OCI-LY1 (cell line): ENCODE measurements around the gene NAV2.

Experiments
- EZH2 ChIP-seq: fragments of 200-600 bp; sonication (generic), shearing (Covaris generic); IDR thresholded peaks from 2 replicates; pipeline ENCODE4 v1.8.0; 2017; ENCODE audit warnings: borderline replicate concordance, mixed run types, mild to moderate bottlenecking, antibody characterized with exemption, low read length, moderate library complexity, mixed read lengths
- TF ChIP-seq, protein P1 (sequence below): fragments of 200-600 bp; sonication (generic), shearing (Covaris generic); IDR thresholded peaks from 2 replicates; pipeline ENCODE4 v1.5.1; 2017; ENCODE audit warnings: mild to moderate bottlenecking, antibody characterized with exemption, low read length, moderate library complexity, mixed read lengths

- TF ChIP-seq, protein P1, sequence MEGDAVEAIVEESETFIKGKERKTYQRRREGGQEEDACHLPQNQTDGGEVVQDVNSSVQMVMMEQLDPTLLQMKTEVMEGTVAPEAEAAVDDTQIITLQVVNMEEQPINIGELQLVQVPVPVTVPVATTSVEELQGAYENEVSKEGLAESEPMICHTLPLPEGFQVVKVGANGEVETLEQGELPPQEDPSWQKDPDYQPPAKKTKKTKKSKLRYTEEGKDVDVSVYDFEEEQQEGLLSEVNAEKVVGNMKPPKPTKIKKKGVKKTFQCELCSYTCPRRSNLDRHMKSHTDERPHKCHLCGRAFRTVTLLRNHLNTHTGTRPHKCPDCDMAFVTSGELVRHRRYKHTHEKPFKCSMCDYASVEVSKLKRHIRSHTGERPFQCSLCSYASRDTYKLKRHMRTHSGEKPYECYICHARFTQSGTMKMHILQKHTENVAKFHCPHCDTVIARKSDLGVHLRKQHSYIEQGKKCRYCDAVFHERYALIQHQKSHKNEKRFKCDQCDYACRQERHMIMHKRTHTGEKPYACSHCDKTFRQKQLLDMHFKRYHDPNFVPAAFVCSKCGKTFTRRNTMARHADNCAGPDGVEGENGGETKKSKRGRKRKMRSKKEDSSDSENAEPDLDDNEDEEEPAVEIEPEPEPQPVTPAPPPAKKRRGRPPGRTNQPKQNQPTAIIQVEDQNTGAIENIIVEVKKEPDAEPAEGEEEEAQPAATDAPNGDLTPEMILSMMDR, result no peak
- no peak for TF ChIP-seq EZH2
These were observed 335.6 kb downstream of the NAV2 start for GRCh38 chr11:20048246-20048645.
